KMS-11 (cell line): Measurements from ENCODE around the gene DLK1.

Experiments
- H2AFZ ChIP-seq: fragments of 200-600 bp; sonication (generic); 2 replicates; pipeline ENCODE4 v1.6.1; 2016; ENCODE audit warnings: antibody characterized with exemption, mixed run types, low read depth
- H3K27ac ChIP-seq: fragments of 200-600 bp; sonication (generic); 2 replicates; pipeline ENCODE4 v1.6.1; 2016; ENCODE audit warnings: mild to moderate bottlenecking, mixed run types
- H3K27me3 ChIP-seq: fragments of 200-600 bp; sonication (generic); 2 replicates; pipeline ENCODE4 v1.6.1; 2017; ENCODE audit warnings: mild to moderate bottlenecking, low read depth, mixed run types, moderate library complexity; ENCODE audit not compliant: insufficient read depth
- H3K36me3 ChIP-seq: fragments of 200-600 bp; sonication (generic); 2 replicates; pipeline ENCODE4 v1.6.1; 2017; ENCODE audit warnings: mild to moderate bottlenecking, mixed run types; ENCODE audit not compliant: insufficient read depth
- H3K4me1 ChIP-seq: fragments of 200-600 bp; sonication (generic); 2 replicates; pipeline ENCODE4 v1.6.1; 2016; ENCODE audit warnings: mild to moderate bottlenecking, low read depth, mixed run types; ENCODE audit not compliant: poor library complexity, severe bottlenecking
- H3K4me2 ChIP-seq: fragments of 200-600 bp; sonication (generic); 2 replicates; pipeline ENCODE4 v1.7.0; 2016; ENCODE audit warnings: mild to moderate bottlenecking, mixed run types
- H3K4me3 ChIP-seq: fragments of 200-600 bp; sonication (generic); IDR thresholded peaks from 2 replicates; pipeline ENCODE4 v1.6.1; 2017; ENCODE audit warnings: low read depth, low read length, mixed read lengths; ENCODE audit not compliant: insufficient read depth
- H3K79me2 ChIP-seq: fragments of 200-600 bp; sonication (generic); 2 replicates; pipeline ENCODE4 v1.6.1; 2016; ENCODE audit warnings: low read depth, mixed run types; ENCODE audit not compliant: insufficient read depth
- H3K9ac ChIP-seq: fragments of 200-600 bp; sonication (generic); 2 replicates; pipeline ENCODE4 v1.6.1; 2016; ENCODE audit warnings: mild to moderate bottlenecking, mixed run types
- H4K20me1 ChIP-seq: fragments of 200-600 bp; sonication (generic); 2 replicates; pipeline ENCODE4 v1.6.1; 2016; ENCODE audit warnings: mild to moderate bottlenecking, mixed run types; ENCODE audit not compliant: insufficient read depth
- CTCF ChIP-seq: fragments of 200-600 bp; sonication (generic); conservative IDR thresholded peaks from 2 replicates; pipeline ENCODE4 v1.6.1; 2017; ENCODE audit warnings: low read depth, mild to moderate bottlenecking, antibody characterized with exemption, low read length, moderate library complexity, mixed read lengths

The DLK1 gene

GRCh38 chr14:100754020-100754419 lies 27.3 kb downstream of the DLK1 start:
- no peaks in the 10 kb centered on the region for H3K36me3 ChIP-seq
- TF ChIP-seq CTCF, result no peak
- no peak overlapping the region for H3K4me2 ChIP-seq
- H4K20me1 ChIP-seq, result no peaks in the 10 kb centered on the region
- no peak overlapping the region for H2AFZ ChIP-seq
- H3K27me3 ChIP-seq, result no peaks in the 10 kb centered on the region; the same call in 1 of the 2 replicates
- no peak overlapping the region for H3K9ac ChIP-seq
- H3K4me1 ChIP-seq, result no peaks in the 10 kb centered on the region
- no peak overlapping the region for H3K27ac ChIP-seq
- H3K4me3 ChIP-seq, result no peak overlapping the region
- H3K79me2 ChIP-seq, result no peaks in the 10 kb centered on the region

GRCh38 chr14:100755649-100756048 lies 29.0 kb downstream of the DLK1 start:
- no peaks in the 10 kb centered on the region for H3K79me2 ChIP-seq
- no peak overlapping the region for H2AFZ ChIP-seq
- no peak for TF ChIP-seq CTCF

GRCh38 chr14:100761481-100761880 lies 34.8 kb downstream of the DLK1 start:
- H4K20me1 ChIP-seq, result no peaks in the 10 kb centered on the region
- no peaks in the 10 kb centered on the region for H3K36me3 ChIP-seq
- TF ChIP-seq CTCF, result no peak
- no peaks in the 10 kb centered on the region; the same call in 1 of the 2 replicates for H3K27me3 ChIP-seq
- no peak overlapping the region for H3K4me2 ChIP-seq
- no peak overlapping the region for H3K9ac ChIP-seq
- no peaks in the 10 kb centered on the region for H3K79me2 ChIP-seq
- H2AFZ ChIP-seq, result no peak overlapping the region
- no peak overlapping the region for H3K4me3 ChIP-seq
- H3K4me1 ChIP-seq, result no peaks in the 10 kb centered on the region
- H3K27ac ChIP-seq, result no peak overlapping the region

More at GRCh38 chr14:100755649-100756048, 29.0 kb downstream of the DLK1 start:
- H3K4me2 ChIP-seq, result no peak overlapping the region
- H3K36me3 ChIP-seq, result no peaks in the 10 kb centered on the region
- H3K27ac ChIP-seq, result no peak overlapping the region
- H4K20me1 ChIP-seq, result no peaks in the 10 kb centered on the region
- no peaks in the 10 kb centered on the region for H3K4me1 ChIP-seq
- no peak overlapping the region for H3K9ac ChIP-seq
- no peak overlapping the region for H3K4me3 ChIP-seq
- no peaks in the 10 kb centered on the region; the same call in 1 of the 2 replicates for H3K27me3 ChIP-seq

GRCh38 chr14:100762089-100762515 lies 35.4 kb downstream of the DLK1 start:
- H3K27ac ChIP-seq, result no peak overlapping the region
- no peak for TF ChIP-seq CTCF
- no peaks in the 10 kb centered on the region for H4K20me1 ChIP-seq
- no peaks in the 10 kb centered on the region for H3K79me2 ChIP-seq
- no peak overlapping the region for H2AFZ ChIP-seq
- no peak overlapping the region for H3K4me3 ChIP-seq
- no peak overlapping the region for H3K9ac ChIP-seq
- H3K36me3 ChIP-seq, result no peaks in the 10 kb centered on the region
- no peak overlapping the region for H3K4me2 ChIP-seq
- H3K27me3 ChIP-seq, result peaks cover 2% of the 10 kb centered on the region; the same call in 1 of the 2 replicates
- no peaks in the 10 kb centered on the region for H3K4me1 ChIP-seq
